ENCODE results near the gene ZNF407.
"Not testable (repeated sequence)": the region's sequence is repeated elsewhere in the genome, so short reads cannot be mapped to it uniquely, and the experiment has no call there.

Gene ZNF407, protein sequence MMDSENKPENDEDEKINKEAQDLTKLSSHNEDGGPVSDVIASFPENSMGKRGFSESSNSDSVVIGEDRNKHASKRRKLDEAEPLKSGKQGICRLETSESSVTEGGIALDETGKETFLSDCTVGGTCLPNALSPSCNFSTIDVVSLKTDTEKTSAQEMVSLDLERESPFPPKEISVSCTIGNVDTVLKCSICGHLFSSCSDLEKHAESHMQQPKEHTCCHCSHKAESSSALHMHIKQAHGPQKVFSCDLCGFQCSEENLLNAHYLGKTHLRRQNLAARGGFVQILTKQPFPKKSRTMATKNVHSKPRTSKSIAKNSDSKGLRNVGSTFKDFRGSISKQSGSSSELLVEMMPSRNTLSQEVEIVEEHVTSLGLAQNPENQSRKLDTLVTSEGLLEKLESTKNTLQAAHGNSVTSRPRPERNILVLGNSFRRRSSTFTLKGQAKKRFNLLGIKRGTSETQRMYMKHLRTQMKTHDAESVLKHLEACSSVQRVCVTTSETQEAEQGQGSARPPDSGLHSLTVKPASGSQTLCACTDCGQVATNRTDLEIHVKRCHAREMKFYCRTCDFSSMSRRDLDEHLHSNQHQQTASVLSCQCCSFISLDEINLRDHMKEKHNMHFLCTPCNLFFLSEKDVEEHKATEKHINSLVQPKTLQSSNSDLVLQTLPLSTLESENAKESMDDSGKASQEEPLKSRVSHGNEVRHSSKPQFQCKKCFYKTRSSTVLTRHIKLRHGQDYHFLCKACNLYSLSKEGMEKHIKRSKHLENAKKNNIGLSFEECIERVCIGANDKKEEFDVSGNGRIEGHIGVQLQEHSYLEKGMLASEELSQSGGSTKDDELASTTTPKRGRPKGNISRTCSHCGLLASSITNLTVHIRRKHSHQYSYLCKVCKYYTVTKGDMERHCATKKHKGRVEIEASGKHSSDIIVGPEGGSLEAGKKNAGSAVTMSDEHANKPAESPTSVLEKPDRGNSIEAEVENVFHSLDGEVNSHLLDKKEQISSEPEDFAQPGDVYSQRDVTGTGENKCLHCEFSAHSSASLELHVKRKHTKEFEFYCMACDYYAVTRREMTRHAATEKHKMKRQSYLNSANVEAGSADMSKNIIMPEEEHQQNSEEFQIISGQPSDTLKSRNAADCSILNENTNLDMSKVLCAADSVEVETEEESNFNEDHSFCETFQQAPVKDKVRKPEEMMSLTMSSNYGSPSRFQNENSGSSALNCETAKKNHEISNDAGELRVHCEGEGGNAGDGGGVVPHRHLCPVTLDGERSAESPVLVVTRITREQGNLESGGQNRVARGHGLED (N-terminal part only)

DNA sequence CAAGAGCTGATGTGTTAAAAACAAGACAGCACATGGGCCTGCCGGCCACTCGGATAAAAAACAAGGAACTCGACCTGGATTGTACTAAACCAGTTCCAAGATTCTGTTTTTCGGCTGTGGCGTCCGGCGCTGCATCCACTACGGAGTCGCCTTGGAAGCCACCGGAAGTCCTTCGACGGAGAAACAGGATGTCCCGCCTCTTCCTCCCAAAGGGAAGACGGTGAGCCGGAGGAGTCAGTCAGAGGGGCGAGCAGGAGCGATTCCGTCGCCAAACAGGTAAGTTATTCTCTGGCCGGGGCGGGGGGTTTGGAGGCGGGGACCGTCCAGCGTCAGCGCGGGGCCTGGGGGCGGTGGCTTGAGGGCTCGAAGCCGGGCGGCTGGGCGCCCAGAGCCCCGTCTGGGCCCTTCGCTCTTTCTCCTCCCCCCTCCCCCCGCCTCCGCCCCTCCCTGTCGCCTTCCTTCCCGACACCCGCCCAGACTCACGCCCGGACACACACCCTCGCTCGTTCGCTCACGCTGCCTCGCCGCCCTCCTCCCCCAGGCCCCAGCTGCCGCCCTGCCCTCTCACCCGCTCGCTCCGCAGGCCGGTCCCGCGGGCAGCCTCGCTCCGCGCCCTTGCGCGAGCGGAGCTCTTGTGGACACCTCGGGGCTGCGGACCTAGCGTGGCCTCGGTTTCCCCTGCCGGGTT is at the start of gene ZNF407:
Gene ZNF407 (plus strand): TSS at position 209 of the 688 bp plus-strand sequence. CDS start 33,150 bp downstream, outside the sequence.
- in situ Hi-C loops (cut with HindIII; ENCODE audit: low sequenced_read_pairs): no loop called here

DNA sequence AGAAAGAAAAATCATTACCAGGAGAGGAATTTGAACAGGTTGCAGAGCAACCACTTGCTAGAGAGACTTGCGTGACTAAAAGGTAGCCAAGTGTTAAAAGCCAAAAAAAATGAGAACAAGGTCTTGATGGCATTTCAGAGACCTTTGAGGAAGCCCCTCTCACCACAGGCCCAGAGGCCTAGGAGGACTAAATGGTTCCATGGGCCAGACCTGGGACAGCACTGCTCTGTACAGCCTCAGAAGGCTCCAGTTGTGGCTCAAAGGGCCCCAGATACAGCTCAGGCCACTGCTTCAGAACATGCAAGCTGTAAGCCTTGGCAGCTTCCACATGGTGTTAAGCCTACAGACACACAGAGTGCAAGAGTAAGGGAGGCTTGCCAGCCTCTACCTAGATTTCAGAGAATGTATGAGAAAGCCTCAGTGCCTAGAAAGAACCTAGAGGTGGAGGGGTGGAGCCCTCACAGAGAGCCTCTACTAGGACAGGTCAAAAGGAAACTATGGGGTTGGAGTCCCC is 48.0 kb upstream of the ZNF407 start:
- in situ Hi-C loops (cut with HindIII; ENCODE audit: low sequenced_read_pairs): no loop called here

DNA sequence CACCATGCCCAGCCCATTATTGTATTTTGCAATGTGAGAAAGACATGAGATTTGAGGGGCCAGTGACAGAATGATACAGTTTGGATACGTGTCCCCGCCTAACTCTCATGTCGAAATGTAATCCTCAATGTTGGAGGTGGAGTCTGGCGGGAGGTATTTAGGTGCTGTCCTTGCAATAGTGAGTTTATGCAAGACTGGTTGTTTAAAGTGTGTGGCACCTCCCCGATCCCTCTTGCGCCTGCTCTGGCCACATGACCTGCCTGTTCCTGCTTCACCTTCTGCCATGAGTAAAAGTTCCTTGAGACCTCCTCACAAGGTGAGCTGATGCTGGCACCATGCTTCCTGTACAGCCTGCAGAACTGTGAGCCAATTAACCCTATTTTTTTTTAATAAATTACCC is 46.8 kb upstream of the ZNF407 start:
- in situ Hi-C loops (cut with HindIII; ENCODE audit: low sequenced_read_pairs): no loop called here

DNA sequence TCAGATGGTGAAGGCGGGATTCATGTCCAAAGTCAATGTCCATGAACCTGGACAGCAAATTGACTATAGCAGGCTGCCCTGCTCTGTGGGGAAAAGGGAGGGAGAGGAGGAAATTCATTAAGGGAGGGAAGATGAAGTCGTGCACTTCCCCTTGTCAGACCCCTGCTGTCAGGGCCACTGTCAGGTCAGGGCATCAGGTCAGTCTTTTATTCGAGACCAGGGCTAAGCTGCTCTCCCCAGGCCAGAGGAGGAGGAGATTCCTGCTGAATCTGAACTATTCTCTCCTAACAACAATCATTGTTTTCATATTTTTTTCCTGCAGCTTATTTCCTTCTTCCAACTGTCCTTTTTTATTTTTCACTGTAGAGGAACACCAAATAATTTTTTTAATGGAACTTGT is 46.2 kb upstream of the ZNF407 start:
- in situ Hi-C loops (cut with HindIII; ENCODE audit: low sequenced_read_pairs): no loop called here

DNA sequence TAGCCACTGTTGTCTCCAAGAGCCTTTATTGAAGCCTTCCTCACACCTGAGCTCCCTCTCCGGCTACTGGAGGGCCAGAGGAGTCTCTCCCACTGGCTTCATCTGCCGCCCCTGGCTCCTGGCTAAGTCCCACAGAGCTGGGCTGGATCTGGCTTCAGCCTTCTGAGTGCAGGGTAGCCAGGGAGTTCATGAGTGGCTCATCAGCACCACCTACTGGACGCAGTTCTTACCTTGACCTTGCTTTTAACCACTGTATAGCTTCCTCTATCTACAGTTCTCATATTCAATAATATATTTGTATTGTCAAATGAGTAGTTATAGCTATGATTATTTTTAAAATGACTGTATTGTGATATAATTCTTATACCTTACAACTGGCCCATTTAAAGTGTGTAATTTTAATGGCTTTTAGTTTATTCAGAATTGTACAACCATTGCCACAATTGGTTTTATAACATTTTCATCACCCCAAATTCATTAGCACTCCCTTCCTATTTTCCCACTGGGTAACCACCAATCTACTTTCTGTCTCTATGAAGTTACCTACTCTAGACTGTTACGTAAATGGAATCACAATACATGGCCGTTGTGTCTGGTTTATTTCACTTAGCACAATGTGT is 45.6 kb upstream of the ZNF407 start:
- in situ Hi-C loops (cut with HindIII; ENCODE audit: low sequenced_read_pairs): no loop called here

DNA sequence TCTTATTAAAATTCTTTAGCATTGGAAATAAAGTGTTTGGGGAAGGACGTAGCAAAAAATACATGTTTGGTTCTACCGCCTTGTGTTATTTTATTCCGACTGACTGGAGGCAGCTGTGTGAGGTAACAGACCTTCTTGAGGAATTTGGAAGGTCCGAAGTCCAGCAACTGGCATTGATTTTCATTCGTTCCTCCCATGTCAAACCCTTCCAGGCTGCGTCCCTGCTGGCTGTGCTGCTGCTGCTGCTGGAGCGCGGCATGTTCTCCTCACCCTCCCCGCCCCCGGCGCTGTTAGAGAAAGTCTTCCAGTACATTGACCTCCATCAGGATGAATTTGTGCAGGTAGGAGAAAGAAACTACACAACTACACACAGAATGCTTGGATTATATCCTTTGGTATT is 41.5 kb upstream of the ZNF407 start:
- in situ Hi-C loops (cut with HindIII; ENCODE audit: low sequenced_read_pairs): no loop called here

DNA sequence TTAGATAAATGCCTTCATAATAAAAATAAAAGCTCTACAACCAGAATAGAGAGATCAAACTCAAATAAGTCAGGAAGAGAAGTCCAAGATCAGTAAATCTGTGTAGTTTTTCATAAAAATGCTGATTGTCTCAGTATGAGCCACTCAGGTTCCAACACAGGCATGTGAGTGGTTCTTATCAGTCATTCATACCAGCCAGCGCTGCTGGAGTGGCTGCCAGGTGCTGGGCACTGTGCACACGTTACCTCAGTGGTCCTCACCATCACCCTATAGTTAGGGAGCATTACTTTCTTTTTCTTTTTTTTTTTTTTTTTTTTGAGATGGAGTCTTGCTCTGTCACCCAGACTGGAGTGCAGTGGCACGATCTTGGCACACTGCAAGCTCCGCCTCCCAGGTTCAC is 39.6 kb upstream of the ZNF407 start:
- in situ Hi-C loops (cut with HindIII; ENCODE audit: low sequenced_read_pairs): no loop called here

DNA sequence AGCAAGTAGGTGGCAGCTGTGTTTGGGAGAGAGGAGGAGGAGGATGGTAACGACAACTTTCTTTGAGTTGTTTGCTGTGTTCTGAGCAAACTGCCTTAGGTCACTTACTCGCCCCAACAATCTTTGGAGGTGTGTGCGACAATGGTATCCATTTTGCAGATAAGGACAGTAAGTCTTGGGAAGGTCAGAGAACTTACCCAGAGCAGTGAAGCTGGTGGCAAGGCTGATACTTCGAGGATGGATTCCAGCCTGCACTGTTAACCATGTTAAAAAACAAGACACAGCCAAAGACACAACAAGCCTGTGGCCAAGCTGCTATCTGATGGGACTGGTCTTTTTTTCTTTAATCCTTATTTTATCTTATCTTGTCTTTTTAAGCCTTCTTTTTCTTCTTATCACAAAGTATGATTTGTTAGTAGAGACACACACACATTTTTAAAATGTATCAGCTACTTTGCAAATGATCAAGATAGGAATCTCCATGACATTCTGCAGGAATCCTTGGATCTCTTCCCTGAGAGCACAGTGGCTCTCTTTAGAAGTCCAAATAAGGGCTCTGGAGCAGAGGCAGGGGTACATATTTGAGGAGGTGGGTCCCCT is 35.4 kb upstream of the ZNF407 start:
- in situ Hi-C loops (cut with HindIII; ENCODE audit: low sequenced_read_pairs): no loop called here

DNA sequence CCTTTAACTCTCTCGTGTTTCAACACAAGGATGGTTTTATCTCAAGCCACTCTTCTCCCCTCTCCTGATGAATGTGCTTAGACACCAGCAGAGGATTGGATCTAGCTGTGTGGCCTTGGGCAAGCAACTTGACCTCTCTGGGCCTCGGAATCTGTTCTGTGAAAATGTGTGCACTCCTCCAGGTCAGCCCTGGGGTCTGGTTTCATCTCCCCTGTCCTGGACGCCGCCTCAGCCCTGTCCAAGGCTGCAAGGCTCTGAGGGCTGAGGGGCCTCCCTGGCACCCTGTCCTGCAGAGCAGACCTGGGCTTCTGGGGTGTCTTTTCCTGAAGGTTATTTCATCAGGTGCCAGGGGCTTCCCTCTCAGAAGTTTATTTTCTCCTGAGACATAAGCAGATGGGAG is 34.9 kb upstream of the ZNF407 start:
- in situ Hi-C loops (cut with HindIII; ENCODE audit: low sequenced_read_pairs): no loop called here

DNA sequence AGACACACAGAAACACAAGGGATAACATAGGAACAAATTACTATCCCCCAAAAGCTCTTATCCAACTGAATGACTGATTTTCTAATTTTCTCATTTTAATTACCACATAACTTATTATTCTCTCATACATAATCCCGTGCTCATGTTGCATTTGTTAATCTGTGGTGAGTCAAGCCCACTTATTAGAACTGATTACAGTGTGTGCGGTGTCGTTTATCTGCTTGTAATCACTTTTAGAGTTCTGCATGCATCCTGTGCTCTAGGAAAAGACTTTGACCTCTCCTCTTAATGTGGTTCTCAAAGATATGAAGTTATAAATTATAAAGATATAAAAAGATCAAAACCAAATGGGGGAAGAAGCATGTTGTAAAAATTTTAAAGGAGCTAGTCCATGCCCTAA is 33.7 kb upstream of the ZNF407 start:
- in situ Hi-C loops (cut with HindIII; ENCODE audit: low sequenced_read_pairs): no loop called here

DNA sequence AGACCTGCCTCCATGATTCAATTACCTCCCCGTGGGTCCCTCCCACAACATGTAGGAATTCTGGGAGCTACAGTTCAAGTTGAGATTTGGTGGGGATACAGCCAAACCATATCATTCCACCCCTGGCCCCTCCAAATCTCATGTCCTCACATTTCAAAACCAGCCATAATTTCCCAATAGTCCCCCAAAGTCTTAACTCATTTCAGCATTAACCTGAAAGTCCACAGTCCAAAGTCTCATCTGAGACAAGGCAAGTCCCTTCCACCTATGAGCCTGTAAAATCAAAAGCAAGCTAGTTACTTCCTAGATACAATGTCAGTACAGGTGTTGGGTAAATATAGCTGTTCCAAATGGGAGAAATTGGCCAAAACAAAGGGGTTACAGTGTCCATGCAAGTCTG is 32.5 kb upstream of the ZNF407 start:
- in situ Hi-C loops (cut with HindIII; ENCODE audit: low sequenced_read_pairs): not testable (repeated sequence)

DNA sequence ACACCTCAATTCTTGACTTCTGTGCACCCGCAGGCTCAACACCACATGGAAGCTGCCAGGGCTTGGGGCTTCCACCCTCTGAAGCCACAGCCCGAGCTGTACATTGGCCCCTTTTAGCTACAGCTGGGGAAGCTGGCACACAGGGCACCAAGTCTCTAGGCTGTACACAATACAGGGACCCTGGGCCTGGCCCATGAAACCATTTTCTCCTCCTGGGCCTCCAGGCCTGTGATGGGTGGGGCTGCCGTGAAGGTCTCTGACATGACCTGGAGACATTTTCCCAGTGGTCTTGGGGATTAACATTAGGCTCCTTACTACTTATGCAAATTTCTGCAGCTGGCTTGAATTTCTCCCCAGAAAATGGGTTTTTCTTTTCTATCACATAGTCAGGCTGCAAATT is 31.7 kb upstream of the ZNF407 start:
- in situ Hi-C loops (cut with HindIII; ENCODE audit: low sequenced_read_pairs): not testable (repeated sequence)

DNA sequence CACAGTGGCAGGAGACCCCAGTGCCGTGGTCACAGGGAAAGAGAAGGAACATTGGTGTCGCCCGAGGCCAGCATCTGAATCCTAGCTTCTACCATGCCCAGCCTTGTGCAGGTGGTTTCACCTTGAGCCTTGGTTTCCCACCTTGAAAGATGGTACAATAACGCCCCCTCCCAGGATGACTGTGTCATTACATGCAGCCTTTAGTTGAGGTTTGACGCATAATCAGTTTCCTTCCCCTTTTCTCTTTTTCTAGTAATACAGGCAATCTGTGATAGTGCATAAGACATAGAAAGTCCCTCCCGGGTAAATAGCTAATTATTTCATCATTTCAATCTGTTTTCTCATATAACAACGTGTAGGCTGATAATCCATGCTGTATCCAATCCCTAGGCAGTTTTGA is 29.8 kb upstream of the ZNF407 start:
- in situ Hi-C loops (cut with HindIII; ENCODE audit: low sequenced_read_pairs): no loop called here

DNA sequence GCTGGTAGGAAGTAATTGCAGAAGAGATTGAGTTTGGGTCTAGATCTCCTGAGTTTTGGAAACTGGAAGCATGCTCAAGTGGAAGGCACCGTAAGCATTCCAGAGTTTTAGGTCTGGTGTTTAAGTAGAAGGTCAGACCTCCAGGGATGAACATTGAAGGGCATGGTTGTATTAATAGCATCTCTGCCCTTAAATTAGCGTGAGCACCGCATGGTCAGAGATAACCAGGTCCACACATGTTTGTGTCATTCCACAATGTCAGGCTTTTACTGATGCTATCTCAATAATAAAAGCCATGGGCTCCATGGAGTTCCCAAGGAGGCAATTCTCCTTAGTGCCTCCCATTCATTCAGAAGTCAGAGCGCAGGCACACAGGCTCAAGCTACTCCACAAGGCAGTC is 28.3 kb upstream of the ZNF407 start:
- in situ Hi-C loops (cut with HindIII; ENCODE audit: low sequenced_read_pairs): no loop called here

DNA sequence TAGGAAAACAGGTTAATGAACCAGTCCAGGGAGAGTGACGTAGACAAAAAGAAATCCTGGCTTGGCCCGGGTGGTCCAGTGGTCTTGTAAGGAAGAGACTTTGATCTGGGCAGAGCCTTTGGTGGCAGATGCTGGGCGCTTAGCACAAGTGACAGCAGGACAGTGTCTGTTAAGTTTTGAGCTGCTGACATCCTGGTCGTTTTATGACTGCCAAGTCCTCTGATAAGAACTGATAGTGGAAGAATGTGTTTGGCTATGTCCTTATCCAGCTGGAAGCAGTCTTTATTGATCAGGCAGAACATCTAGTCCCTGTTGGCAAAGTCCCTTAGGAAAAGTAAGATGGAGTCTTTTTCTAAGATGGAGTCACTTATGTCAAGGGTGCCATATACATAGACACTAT is 27.4 kb upstream of the ZNF407 start:
- in situ Hi-C loops (cut with HindIII; ENCODE audit: low sequenced_read_pairs): no loop called here

DNA sequence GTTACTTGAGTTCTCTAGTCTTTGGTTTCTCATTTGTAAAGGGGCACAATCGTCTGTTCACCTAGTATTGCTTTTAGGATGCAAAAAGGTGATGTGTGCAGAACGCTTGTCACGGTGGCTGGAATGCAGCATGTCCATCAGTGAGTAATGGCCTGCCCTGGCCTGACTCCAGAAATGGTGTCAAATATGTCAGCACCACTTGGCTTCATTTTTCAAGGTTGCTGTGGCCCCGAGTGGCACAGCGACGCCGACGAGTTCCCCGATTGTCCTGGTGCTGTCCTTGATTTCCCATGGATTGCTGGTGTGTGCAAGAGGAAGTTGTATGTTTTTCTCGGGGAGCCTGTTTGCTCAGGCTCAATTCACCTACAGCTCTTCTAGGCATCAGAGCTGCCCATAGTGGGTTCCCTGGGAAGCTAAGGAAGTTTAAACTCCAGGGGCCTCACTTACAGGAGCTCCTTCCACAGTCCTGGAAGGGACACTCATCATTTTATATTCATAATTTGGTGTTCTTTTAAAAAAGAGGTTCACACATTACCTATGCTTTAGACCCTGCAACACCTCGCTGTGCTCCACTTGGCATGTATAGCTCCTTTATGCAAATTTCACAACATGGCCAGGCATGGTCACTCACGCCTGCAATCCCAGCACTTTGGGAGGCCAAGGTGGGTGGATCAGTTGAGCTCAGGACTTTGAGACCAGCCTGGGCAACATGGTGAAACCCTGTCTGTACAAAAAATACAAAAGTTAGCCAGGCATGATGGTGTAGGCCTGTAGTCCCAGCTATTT is 25.6 kb upstream of the ZNF407 start:
- in situ Hi-C loops (cut with HindIII; ENCODE audit: low sequenced_read_pairs): no loop called here

DNA sequence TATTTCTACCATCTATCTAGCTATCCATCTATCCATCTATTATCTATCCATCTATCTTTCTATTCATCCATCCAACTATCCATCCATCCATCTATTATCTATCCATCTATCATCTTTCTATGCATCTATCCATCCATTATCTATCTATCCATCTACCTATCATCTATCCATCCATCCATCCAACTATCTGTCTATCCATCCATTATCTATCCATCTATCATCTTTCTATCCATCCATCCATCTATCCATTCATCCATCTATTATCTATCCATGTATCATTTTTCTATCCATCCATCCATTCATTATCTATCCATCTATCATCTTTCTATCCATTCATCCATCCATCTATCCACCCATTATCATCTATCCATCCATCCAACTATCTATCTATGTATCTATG is 24.6 kb upstream of the ZNF407 start:
- in situ Hi-C loops (cut with HindIII; ENCODE audit: low sequenced_read_pairs): no loop called here

DNA sequence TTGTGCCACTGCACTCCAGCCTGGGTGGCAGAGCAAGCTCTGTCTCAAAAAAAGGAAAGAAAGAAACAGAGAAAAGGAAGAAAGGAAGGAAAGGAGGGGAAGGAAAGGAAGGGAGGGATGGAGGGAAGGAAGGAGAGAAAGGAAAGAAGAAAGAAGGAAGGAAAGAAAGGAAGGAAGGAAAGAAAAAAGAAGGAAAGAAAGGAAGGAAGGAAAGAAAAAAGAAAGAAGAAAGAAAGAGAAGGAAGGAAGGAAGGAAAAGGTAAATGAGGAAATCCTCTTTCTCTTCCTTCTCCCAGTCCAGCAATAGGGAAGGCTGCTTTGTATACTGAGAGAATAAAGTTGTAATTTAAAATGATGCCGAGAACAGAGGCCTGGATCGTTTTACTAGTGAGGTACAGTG is 22.8 kb upstream of the ZNF407 start:
- in situ Hi-C loops (cut with HindIII; ENCODE audit: low sequenced_read_pairs): no loop called here

DNA sequence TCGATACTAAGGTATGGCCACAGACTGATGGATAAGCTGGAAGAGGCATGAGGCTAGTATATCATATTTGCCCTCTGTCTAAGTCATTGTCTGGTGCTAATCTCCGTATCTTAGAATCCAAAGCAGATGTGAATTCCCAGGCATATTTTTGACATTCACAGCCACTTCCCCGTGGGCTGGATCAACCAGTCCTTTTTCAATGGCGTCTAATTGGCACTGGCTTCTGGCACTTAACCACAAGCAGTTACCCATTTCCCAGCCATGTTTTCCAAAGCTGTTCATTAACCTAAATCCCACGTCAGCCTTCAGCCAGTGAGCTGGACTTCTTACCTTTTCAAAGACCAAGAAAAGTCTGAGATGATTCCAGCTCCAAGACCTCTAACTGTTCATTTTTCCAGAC is 20.7 kb upstream of the ZNF407 start:
- in situ Hi-C loops (cut with HindIII; ENCODE audit: low sequenced_read_pairs): no loop called here
